ENCODE data around the gene LRP1B.

- TF ChIP-seq CTCF (IDR thresholded peaks at IDR 0.05), result no peak
- no peak for TF ChIP-seq POLR2A (IDR thresholded peaks at IDR 0.05)
These were observed 61.4 kb downstream of the LRP1B start for GRCh38 chr2:142069251-142069888.
